Osteoblast (primary cell): ENCODE measurements around the gene IL5. TPM values are rescaled to one million over a fixed set of nuclear protein-coding genes. Genes with fewer than 3 reads are reported as not detected.

Source experiments
- DNase-seq: peaks from one replicate; pipeline ENCODE4 v3.0.0; 2011; ENCODE audit warnings: low spot score, mixed read lengths; ENCODE audit not compliant: insufficient read length; ENCODE audit errors: missing footprints
- H2AFZ ChIP-seq: 2 replicates; pipeline ENCODE4 v1.6.0; 2011; ENCODE audit warnings: mild to moderate bottlenecking, low read length
- H3K27ac ChIP-seq: 2 replicates; pipeline ENCODE4 v1.5.1; 2011; ENCODE audit warnings: mild to moderate bottlenecking, low read depth, low read length, moderate library complexity
- H3K27me3 ChIP-seq: 2 replicates; pipeline ENCODE4 v1.6.0; 2012; ENCODE audit warnings: mild to moderate bottlenecking, control low read depth, inconsistent platforms, low read length, moderate library complexity; ENCODE audit not compliant: insufficient read depth
- H3K36me3 ChIP-seq: 2 replicates; pipeline ENCODE4 v1.5.1; 2011; ENCODE audit warnings: mild to moderate bottlenecking, low read length, control low read depth, moderate library complexity; ENCODE audit not compliant: insufficient read depth
- H3K4me1 ChIP-seq: 2 replicates; pipeline ENCODE4 v1.5.1; 2011; ENCODE audit warnings: mild to moderate bottlenecking, low read length, control low read depth, moderate library complexity; ENCODE audit not compliant: insufficient read depth
- H3K4me2 ChIP-seq: 2 replicates; pipeline ENCODE4 v1.6.0; 2011; ENCODE audit warnings: mild to moderate bottlenecking, low read length; ENCODE audit not compliant: insufficient read depth
- H3K4me3 ChIP-seq: fragments of 200-600 bp; sonication (generic); 3 replicates; pipeline ENCODE4 v1.5.1; 2012; ENCODE audit warnings: mild to moderate bottlenecking, low read length, inconsistent platforms; ENCODE audit not compliant: insufficient read depth
- H3K79me2 ChIP-seq: 2 replicates; pipeline ENCODE4 v1.6.0; 2012; ENCODE audit warnings: mild to moderate bottlenecking, low read length, control low read depth, inconsistent platforms; ENCODE audit not compliant: insufficient read depth
- H3K9me3 ChIP-seq: 2 replicates; pipeline ENCODE4 v1.5.1; 2011; ENCODE audit warnings: low read depth, low read length, control low read depth
- H4K20me1 ChIP-seq: 2 replicates; pipeline ENCODE4 v1.6.0; 2012; ENCODE audit warnings: mild to moderate bottlenecking, low read length, control low read depth; ENCODE audit not compliant: insufficient read depth
- CTCF ChIP-seq: IDR thresholded peaks from 2 replicates; pipeline ENCODE4 v1.5.1; 2011; ENCODE audit warnings: mild to moderate bottlenecking, low read depth, low read length, moderate library complexity; ENCODE audit errors: extremely low read depth
- total RNA-seq: library from RNA; depleted of rRNA; stranded (reverse); fragments of >200 nt; gene quantifications from 2 replicates; pipeline ENCODE4 v1.2.3, GENCODE V29; 2012

Gene IL5
- total RNA-seq, 1 donor = not detected

- peak; percentile 98 for DNase-seq
- H3K4me1 ChIP-seq = peaks cover 60% of the 10 kb centered on the region
- TF ChIP-seq CTCF = no peak
- H3K9me3 ChIP-seq = no peaks in the 10 kb centered on the region
- peak overlapping the region; percentile 98 for H3K27ac ChIP-seq
- H3K4me3 ChIP-seq = peak overlapping the region; percentile 83
- no peaks in the 10 kb centered on the region for H4K20me1 ChIP-seq
- H3K79me2 ChIP-seq = no peaks in the 10 kb centered on the region
- peak overlapping the region; percentile 27 for H2AFZ ChIP-seq
- H3K4me2 ChIP-seq = peak overlapping the region; percentile 92
- no peaks in the 10 kb centered on the region for H3K27me3 ChIP-seq
- H3K36me3 ChIP-seq = no peaks in the 10 kb centered on the region
Observed at GRCh38 chr5:132497488-132497997, 45.8 kb downstream of the IL5 start.

- DNase-seq = peak; percentile 96
- TF ChIP-seq CTCF = no peak
- H3K4me1 ChIP-seq = peaks cover 61% of the 10 kb centered on the region
Observed at GRCh38 chr5:132496631-132497487, 46.5 kb downstream of the IL5 start.

GRCh38 chr5:132496191-132496630, 47.1 kb downstream of the IL5 start:
- Histone ChIP-seq H3K9me3 (no peaks in the 10 kb centered on the region), H3K4me2 (peak overlapping the region; percentile 92), H4K20me1 (no peaks in the 10 kb centered on the region), H2AFZ (peak overlapping the region; percentile 75), H3K4me3 (peak overlapping the region; percentile 83), H3K4me1 (peaks cover 60% of the 10 kb centered on the region), H3K79me2 (no peaks in the 10 kb centered on the region), H3K36me3 (no peaks in the 10 kb centered on the region), H3K27me3 (no peaks in the 10 kb centered on the region), H3K27ac (peak overlapping the region; percentile 98)
- TF ChIP-seq CTCF = no peak
- peak; percentile 98 for DNase-seq

More at GRCh38 chr5:132496631-132497487, 46.5 kb downstream of the IL5 start:
- H3K4me2 ChIP-seq = peak overlapping the region; percentile 92
- H3K27me3 ChIP-seq = no peaks in the 10 kb centered on the region
- no peaks in the 10 kb centered on the region for H3K36me3 ChIP-seq
- H3K4me3 ChIP-seq = peak overlapping the region; percentile 83
- peak overlapping the region; percentile 75 for H2AFZ ChIP-seq
- H4K20me1 ChIP-seq = no peaks in the 10 kb centered on the region
- no peaks in the 10 kb centered on the region for H3K9me3 ChIP-seq
- H3K27ac ChIP-seq = peak overlapping the region; percentile 98
- H3K79me2 ChIP-seq = no peaks in the 10 kb centered on the region

- Histone ChIP-seq H3K4me1 (peaks cover 58% of the 10 kb centered on the region), H4K20me1 (no peaks in the 10 kb centered on the region), H3K9me3 (no peaks in the 10 kb centered on the region), H3K27me3 (no peaks in the 10 kb centered on the region), H3K27ac (peak overlapping the region; percentile 88), H3K36me3 (no peaks in the 10 kb centered on the region), H3K79me2 (no peaks in the 10 kb centered on the region), H3K4me3 (peak overlapping the region; percentile 83), H2AFZ (peak overlapping the region; percentile 53), H3K4me2 (peak overlapping the region; percentile 92)
- no peak for TF ChIP-seq CTCF
- DNase-seq = peak; percentile 96
Observed at GRCh38 chr5:132495667-132496190, 47.6 kb downstream of the IL5 start.
